HG02678 (cell line): ENCODE measurements around the gene CAND1.

Experiments
- ATAC-seq: cut with Tn5 transposase; IDR thresholded peaks from one replicate; pipeline ENCODE4 v1.9.1; 2021; ENCODE audit warnings: mild to moderate bottlenecking, moderate library complexity; ENCODE audit not compliant: unreplicated experiment

The CAND1 gene

GRCh38 chr12:67280088-67280487 is 10.9 kb downstream of the CAND1 start:
- ATAC-seq = no peak

- no peak for ATAC-seq
Measured at GRCh38 chr12:67280572-67280971, 11.4 kb downstream of the CAND1 start.

GRCh38 chr12:67284561-67284960 is 15.4 kb downstream of the CAND1 start:
- no peak for ATAC-seq

GRCh38 chr12:67286257-67286656 is 17.1 kb downstream of the CAND1 start:
- no peak for ATAC-seq

GRCh38 chr12:67287311-67287710 is 18.2 kb downstream of the CAND1 start:
- ATAC-seq = no peak

- ATAC-seq = no peak
Measured at GRCh38 chr12:67288561-67288960, 19.4 kb downstream of the CAND1 start.

- ATAC-seq = no peak
Measured at GRCh38 chr12:67290378-67290777, 21.2 kb downstream of the CAND1 start.

GRCh38 chr12:67299526-67299925 is 30.4 kb downstream of the CAND1 start:
- ATAC-seq = no peak

GRCh38 chr12:67299926-67300325 is 30.8 kb downstream of the CAND1 start:
- ATAC-seq = no peak

- ATAC-seq = no peak
Measured at GRCh38 chr12:67302162-67302561, 33.0 kb downstream of the CAND1 start.

GRCh38 chr12:67305544-67305943 is 36.4 kb downstream of the CAND1 start:
- no peak for ATAC-seq

- no peak for ATAC-seq
Measured at GRCh38 chr12:67306712-67307111, 37.6 kb downstream of the CAND1 start.

- ATAC-seq = no peak
Measured at GRCh38 chr12:67315661-67316060, 46.5 kb downstream of the CAND1 start.

- no peak for ATAC-seq
Measured at GRCh38 chr12:67318786-67319185, 49.6 kb downstream of the CAND1 start.

- ATAC-seq = no peak
Measured at GRCh38 chr12:67319936-67320335, 50.8 kb downstream of the CAND1 start.

- no peak for ATAC-seq
Measured at GRCh38 chr12:67320614-67321295, 51.6 kb downstream of the CAND1 start.

GRCh38 chr12:67322580-67322979 is 53.4 kb downstream of the CAND1 start:
- no peak for ATAC-seq

- no peak for ATAC-seq
Measured at GRCh38 chr12:67323007-67323406, 53.8 kb downstream of the CAND1 start.

- ATAC-seq = no peak
Measured at GRCh38 chr12:67326637-67327036, 57.5 kb downstream of the CAND1 start.

- ATAC-seq = no peak
Measured at GRCh38 chr12:67327466-67327865, 58.3 kb downstream of the CAND1 start.

GRCh38 chr12:67331123-67331522 is 62.0 kb downstream of the CAND1 start:
- ATAC-seq = no peak

- no peak for ATAC-seq
Measured at GRCh38 chr12:67331828-67332227, 62.7 kb downstream of the CAND1 start.

- ATAC-seq = no peak
Measured at GRCh38 chr12:67333649-67334048, 64.5 kb downstream of the CAND1 start.
